ENCODE measurements around the gene THAP10. TPM values are rescaled to one million over a fixed set of nuclear protein-coding genes. Genes with fewer than 3 reads are reported as not detected.
"Not testable (repeated sequence)": the region's sequence is repeated elsewhere in the genome, so short reads cannot be mapped to it uniquely, and the experiment has no call there.

The THAP10 gene
- total and polyA plus RNA-seq, 2 donors (not counting 1 experiment from before 2014, with no cell fraction given), result 0.07 to 0.37 TPM

DNA sequence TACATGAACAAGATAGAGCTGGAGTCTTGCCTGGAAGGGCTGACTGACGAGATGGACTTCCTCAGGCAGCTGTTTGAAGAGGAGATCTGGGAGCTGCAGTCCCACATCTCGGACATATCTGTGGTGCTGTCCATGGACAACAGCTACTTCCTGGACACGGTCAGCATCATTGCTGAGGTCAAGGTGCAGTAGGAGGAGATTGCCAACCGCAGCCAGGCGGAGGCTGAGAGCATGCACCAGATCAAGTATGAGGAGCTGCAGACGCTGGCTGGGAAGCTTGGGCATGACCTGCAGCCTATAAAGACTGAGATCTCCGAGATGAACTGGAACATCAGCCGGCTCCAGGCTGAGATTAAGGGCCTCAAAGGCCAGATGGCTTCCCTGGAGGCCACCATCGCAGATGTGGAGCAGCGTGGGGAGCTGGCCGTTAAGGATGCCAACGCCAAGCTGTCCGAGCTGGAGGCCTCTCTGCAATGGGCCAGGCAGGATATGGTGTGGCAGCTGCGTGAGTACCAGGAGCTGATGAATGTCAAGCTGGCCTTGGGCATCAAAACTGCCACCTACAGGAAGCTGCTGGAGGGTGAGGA lies 32.8 kb downstream of the THAP10 start:
- Histone ChIP-seq H3K4me2 (replicated peaks; ENCODE audit: low read depth, low read length, poor library complexity, severe bottlenecking) (no peak overlapping the region), H4K20me1 (ENCODE audit: control insufficient read depth, insufficient read depth, low read length, poor library complexity, severe bottlenecking) (no peaks in the 10 kb centered on the region), H2AFZ (ENCODE audit: insufficient read depth, low read depth, low read length, poor library complexity, severe bottlenecking) (no peak overlapping the region), H3K9me3 (ENCODE audit: control extremely low read depth in 1 of 3, control insufficient read depth in 2 of 3, insufficient read depth in 1 of 3, low read length in 2 of 3) (no peaks in the 10 kb centered on the region), H3K79me2 (ENCODE audit: control insufficient read depth, insufficient read depth, low read length) (no peaks in the 10 kb centered on the region), H3K4me3 (ENCODE audit: control extremely low read depth in 1 of 5, extremely low read depth in 1 of 5, insufficient read depth in 1 of 5, low read depth in 2 of 5, low read length in 4 of 5) (no peak overlapping the region), H3K27ac (ENCODE audit: low read length in 2 of 2) (no peak overlapping the region), H3K9ac (ENCODE audit: low read length) (no peak overlapping the region), H3K36me3 (replicated peaks in 1 of 2; ENCODE audit: control extremely low read depth in 1 of 2, control insufficient read depth in 1 of 2, extremely low read depth in 1 of 2, insufficient read depth in 2 of 2, low read length in 1 of 2) (no peaks in the 10 kb centered on the region), H3K4me1 (ENCODE audit: control insufficient read depth in 2 of 2, insufficient read depth in 2 of 2, low read length in 2 of 2) (peaks cover 0 to under 1% of the 10 kb centered on the region in 2 donors), H3K27me3 (replicated peaks in 1 of 4; ENCODE audit: control extremely low read depth in 1 of 4, control insufficient read depth in 3 of 4, insufficient read depth in 4 of 4, low read length in 3 of 4) (peaks cover 0 to 6% (median under 1%) of the 10 kb centered on the region in 4 experiments)
- Mint-ChIP-seq H3K27me3 (peaks cover 31% of the 10 kb centered on the region), H3K4me1 (peaks cover 5% of the 10 kb centered on the region), H3K4me3 (no peak overlapping the region), H3K27ac (no peak overlapping the region), H3K9me3 (ENCODE audit: insufficient read depth) (no peaks in the 10 kb centered on the region)
- intact Hi-C loops (cut with micrococcal nuclease), result no loop called here
- ATAC-seq (ENCODE audit: low read depth), result no peak
- no peak for DNase-seq
- CTCF ChIA-PET, result no interaction called here
- no peak for TF ChIP-seq EZH2 (IDR thresholded peaks at IDR 0.05; ENCODE audit: borderline replicate concordance, insufficient read depth, low read depth, low read length, poor library complexity, severe bottlenecking)
- TF ChIP-seq, protein P1, sequence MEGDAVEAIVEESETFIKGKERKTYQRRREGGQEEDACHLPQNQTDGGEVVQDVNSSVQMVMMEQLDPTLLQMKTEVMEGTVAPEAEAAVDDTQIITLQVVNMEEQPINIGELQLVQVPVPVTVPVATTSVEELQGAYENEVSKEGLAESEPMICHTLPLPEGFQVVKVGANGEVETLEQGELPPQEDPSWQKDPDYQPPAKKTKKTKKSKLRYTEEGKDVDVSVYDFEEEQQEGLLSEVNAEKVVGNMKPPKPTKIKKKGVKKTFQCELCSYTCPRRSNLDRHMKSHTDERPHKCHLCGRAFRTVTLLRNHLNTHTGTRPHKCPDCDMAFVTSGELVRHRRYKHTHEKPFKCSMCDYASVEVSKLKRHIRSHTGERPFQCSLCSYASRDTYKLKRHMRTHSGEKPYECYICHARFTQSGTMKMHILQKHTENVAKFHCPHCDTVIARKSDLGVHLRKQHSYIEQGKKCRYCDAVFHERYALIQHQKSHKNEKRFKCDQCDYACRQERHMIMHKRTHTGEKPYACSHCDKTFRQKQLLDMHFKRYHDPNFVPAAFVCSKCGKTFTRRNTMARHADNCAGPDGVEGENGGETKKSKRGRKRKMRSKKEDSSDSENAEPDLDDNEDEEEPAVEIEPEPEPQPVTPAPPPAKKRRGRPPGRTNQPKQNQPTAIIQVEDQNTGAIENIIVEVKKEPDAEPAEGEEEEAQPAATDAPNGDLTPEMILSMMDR (IDR thresholded peaks at IDR 0.05), result no peak
- 91% methylated on average over 14 of the region's 14 CpGs for WGBS (ENCODE audit: insufficient coverage)
- POLR2A ChIA-PET, result no interaction called here

DNA sequence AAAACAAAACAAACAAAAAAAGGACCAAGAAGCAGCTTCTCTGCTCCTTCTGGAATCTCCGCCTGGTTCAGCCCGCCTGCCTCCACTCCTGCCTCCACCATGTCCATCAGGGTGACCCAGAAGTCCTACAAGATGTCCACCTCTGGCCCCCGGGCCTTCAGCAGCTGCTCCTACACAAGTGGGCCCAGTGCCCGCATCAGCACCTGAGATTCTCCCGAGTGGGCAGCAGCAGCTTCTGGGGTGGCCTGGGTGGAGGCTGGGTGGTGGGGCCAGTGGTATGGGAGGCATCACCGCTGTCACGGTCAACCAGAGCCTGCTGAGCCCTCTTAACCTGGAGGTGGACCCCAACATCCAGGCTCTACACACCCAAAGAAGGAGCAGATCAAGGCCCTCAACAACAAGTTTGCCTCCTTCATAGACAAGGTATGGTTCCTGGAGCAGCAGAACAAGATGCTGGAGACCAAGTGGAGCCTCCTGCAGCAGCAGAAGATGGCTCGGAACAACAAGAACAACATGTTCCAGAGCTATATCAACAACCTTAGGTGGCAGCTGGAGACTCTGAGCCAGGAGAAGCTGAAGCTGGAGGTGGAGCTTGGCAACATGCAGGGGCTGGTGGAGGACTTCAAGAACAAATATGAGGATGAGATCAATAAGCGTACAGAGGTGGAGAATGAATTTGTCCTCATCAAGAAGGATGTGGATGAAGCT lies 33.5 kb downstream of the THAP10 start:
- H3K4me1 ChIP-seq (ENCODE audit: control insufficient read depth in 2 of 2, insufficient read depth in 2 of 2, low read length in 2 of 2); H3K9ac ChIP-seq (ENCODE audit: low read length); DNase-seq; H3K4me3 Mint-ChIP-seq; ATAC-seq (ENCODE audit: low read depth); H3K4me1 Mint-ChIP-seq; H3K36me3 ChIP-seq (replicated peaks in 1 of 2; ENCODE audit: control extremely low read depth in 1 of 2, control insufficient read depth in 1 of 2, extremely low read depth in 1 of 2, insufficient read depth in 2 of 2, low read length in 1 of 2); H3K27ac ChIP-seq (ENCODE audit: low read length in 2 of 2); H3K9me3 ChIP-seq (ENCODE audit: control extremely low read depth in 1 of 3, control insufficient read depth in 2 of 3, insufficient read depth in 1 of 3, low read length in 2 of 3); H3K27me3 ChIP-seq (replicated peaks in 1 of 4; ENCODE audit: control extremely low read depth in 1 of 4, control insufficient read depth in 3 of 4, insufficient read depth in 4 of 4, low read length in 3 of 4); H3K27ac Mint-ChIP-seq; H3K4me2 ChIP-seq (replicated peaks; ENCODE audit: low read depth, low read length, poor library complexity, severe bottlenecking); intact Hi-C loops (cut with micrococcal nuclease); POLR2A ChIA-PET; H4K20me1 ChIP-seq (ENCODE audit: control insufficient read depth, insufficient read depth, low read length, poor library complexity, severe bottlenecking); H2AFZ ChIP-seq (ENCODE audit: insufficient read depth, low read depth, low read length, poor library complexity, severe bottlenecking); H3K4me3 ChIP-seq (ENCODE audit: control extremely low read depth in 1 of 5, extremely low read depth in 1 of 5, insufficient read depth in 1 of 5, low read depth in 2 of 5, low read length in 4 of 5); H3K9me3 Mint-ChIP-seq (ENCODE audit: insufficient read depth); H3K79me2 ChIP-seq (ENCODE audit: control insufficient read depth, insufficient read depth, low read length); CTCF ChIA-PET: not testable (repeated sequence)
- H3K27me3 Mint-ChIP-seq, result peaks cover 33% of the 10 kb centered on the region
- 82% methylated on average over 5 of the region's 9 CpGs for WGBS (ENCODE audit: insufficient coverage)

All from B cell (primary cell).